Lower lobe of right lung (tissue), 2 donors: ENCODE data around the gene SZT2. TPM values are rescaled to one million over a fixed set of nuclear protein-coding genes. Genes with fewer than 3 reads are reported as not detected.

Source experiments
- ATAC-seq, 2 donors: fragments of 200-7000 bp; cut with Tn5 transposase; one replicate each; pipeline ENCODE4 v1.9.1; 2020 to 2022; ENCODE audit warnings: mild to moderate bottlenecking in 2 of 2, moderate library complexity in 2 of 2
- DNase-seq: peaks from one replicate; pipeline ENCODE4 v3.0.0-alpha.2; 2020
- H3K27ac ChIP-seq: fragments of 200-600 bp; one replicate; pipeline ENCODE4 v1.8.0; 2022
- H3K27me3 ChIP-seq: fragments of 200-600 bp; one replicate; pipeline ENCODE4 v1.8.0; 2022; ENCODE audit warnings: low read depth
- H3K36me3 ChIP-seq: fragments of 200-600 bp; one replicate; pipeline ENCODE4 v1.8.0; 2022; ENCODE audit warnings: mild to moderate bottlenecking
- H3K4me1 ChIP-seq: fragments of 200-600 bp; one replicate; pipeline ENCODE4 v1.8.0; 2022
- H3K4me3 ChIP-seq: fragments of 200-600 bp; one replicate; pipeline ENCODE4 v1.8.0; 2022; ENCODE audit warnings: mild to moderate bottlenecking
- H3K9me3 ChIP-seq: fragments of 200-600 bp; one replicate; pipeline ENCODE4 v1.8.0; 2022
- intact Hi-C: fragments of 100-400 bp; cut with DNase I; formaldehyde crosslinking; loops from one replicate; pipeline ENCODE4 v1.11.0; 2022
- total RNA-seq: library from RNA; stranded (reverse); fragmentation: NEBNext Ultra II Directional; extraction: Animal tissue kit (Norgen Biotek cat#: 25700); gene quantifications from one replicate; pipeline ENCODE4 v1.2.1, GENCODE V29; 2021
- TF ChIP-seq, protein P1 (sequence below): fragments of 200-600 bp; IDR thresholded peaks from one replicate; pipeline ENCODE4 v1.8.0; 2022; ENCODE audit warnings: antibody characterized with exemption, mild to moderate bottlenecking
- donor health status: DM: no; HTN: yes; CAD: no; lungs with severe emphysema.

The SZT2 gene
- total RNA-seq, 1 donor from 2014 or later = 71.5 TPM

DNA sequence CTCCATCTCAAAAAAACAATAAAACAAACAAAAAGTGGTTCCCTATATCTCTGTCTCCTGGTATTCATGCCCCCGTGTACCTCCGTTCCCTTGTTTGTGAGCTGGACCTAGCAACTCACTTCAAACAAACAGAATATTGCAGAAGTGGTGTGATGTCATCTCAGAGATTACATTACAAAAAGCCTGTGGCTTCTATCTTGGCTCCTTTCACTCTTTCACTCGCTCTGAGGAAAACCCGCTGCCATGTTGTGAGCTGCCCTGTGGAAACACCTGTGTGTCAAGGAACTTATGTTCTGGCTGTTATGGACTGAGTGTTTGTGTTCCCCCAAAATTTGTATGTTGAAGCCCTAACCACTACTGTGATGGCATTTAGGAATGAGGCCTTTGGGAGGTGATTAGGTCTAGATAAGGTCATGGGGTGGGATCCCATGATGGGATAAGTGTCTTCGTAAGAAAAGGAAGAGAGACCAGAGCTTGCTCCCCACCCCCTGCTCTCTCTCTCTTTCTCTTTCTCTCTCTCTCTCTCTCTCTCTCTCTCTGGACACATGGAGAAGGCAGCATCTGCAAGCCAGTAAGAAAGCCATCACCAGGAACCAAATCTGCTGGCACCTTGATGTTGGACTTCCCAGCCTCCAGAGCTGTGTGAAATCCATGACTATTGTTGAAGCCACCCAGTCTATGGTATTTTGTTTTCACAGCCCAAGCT is 71.4 kb downstream of the SZT2 start:
- intact Hi-C loops = no loop called here
- no peaks in the 10 kb centered on the region for H3K36me3 ChIP-seq
- ATAC-seq (peak; percentile 75 to 82), DNase-seq (no peak)
- TF ChIP-seq, protein P1, sequence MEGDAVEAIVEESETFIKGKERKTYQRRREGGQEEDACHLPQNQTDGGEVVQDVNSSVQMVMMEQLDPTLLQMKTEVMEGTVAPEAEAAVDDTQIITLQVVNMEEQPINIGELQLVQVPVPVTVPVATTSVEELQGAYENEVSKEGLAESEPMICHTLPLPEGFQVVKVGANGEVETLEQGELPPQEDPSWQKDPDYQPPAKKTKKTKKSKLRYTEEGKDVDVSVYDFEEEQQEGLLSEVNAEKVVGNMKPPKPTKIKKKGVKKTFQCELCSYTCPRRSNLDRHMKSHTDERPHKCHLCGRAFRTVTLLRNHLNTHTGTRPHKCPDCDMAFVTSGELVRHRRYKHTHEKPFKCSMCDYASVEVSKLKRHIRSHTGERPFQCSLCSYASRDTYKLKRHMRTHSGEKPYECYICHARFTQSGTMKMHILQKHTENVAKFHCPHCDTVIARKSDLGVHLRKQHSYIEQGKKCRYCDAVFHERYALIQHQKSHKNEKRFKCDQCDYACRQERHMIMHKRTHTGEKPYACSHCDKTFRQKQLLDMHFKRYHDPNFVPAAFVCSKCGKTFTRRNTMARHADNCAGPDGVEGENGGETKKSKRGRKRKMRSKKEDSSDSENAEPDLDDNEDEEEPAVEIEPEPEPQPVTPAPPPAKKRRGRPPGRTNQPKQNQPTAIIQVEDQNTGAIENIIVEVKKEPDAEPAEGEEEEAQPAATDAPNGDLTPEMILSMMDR = no peak
- H3K4me1 ChIP-seq = no peaks in the 10 kb centered on the region
- no peaks in the 10 kb centered on the region for H3K27me3 ChIP-seq
- H3K4me3 ChIP-seq = no peak overlapping the region
- no peaks in the 10 kb centered on the region for H3K9me3 ChIP-seq
- no peak overlapping the region for H3K27ac ChIP-seq

- intact Hi-C loops = no loop called here
- Histone ChIP-seq H3K9me3 (no peaks in the 10 kb centered on the region), H3K4me3 (no peak overlapping the region), H3K4me1 (no peaks in the 10 kb centered on the region), H3K36me3 (no peaks in the 10 kb centered on the region), H3K27me3 (no peaks in the 10 kb centered on the region), H3K27ac (no peak overlapping the region)
- no peak for DNase-seq
- ATAC-seq = no peak
- TF ChIP-seq, protein P1 = no peak
Observed at GRCh38 chr1:43463479-43463878, 73.8 kb downstream of the SZT2 start.

- H3K9me3 ChIP-seq = no peaks in the 10 kb centered on the region
- no peak overlapping the region for H3K4me3 ChIP-seq
- no peaks in the 10 kb centered on the region for H3K27me3 ChIP-seq
- no peak overlapping the region for H3K27ac ChIP-seq
- ATAC-seq = no peak
- TF ChIP-seq, protein P1 = no peak
- no peak for DNase-seq
- intact Hi-C loops = no loop called here
- no peaks in the 10 kb centered on the region for H3K4me1 ChIP-seq
- H3K36me3 ChIP-seq = no peaks in the 10 kb centered on the region
Observed at GRCh38 chr1:43464681-43465504, 75.2 kb downstream of the SZT2 start.

GRCh38 chr1:43465505-43466067 is 75.9 kb downstream of the SZT2 start:
- DNase-seq = no peak
- intact Hi-C loops = no loop called here
- no peaks in the 10 kb centered on the region for H3K36me3 ChIP-seq
- no peaks in the 10 kb centered on the region for H3K4me1 ChIP-seq
- H3K27ac ChIP-seq = no peak overlapping the region
- no peak overlapping the region for H3K4me3 ChIP-seq
- ATAC-seq = no peak
- TF ChIP-seq, protein P1 = no peak
- no peaks in the 10 kb centered on the region for H3K27me3 ChIP-seq
- no peaks in the 10 kb centered on the region for H3K9me3 ChIP-seq

- Histone ChIP-seq H3K9me3 (no peaks in the 10 kb centered on the region), H3K36me3 (no peaks in the 10 kb centered on the region), H3K27ac (no peak overlapping the region), H3K4me3 (no peak overlapping the region), H3K4me1 (no peaks in the 10 kb centered on the region), H3K27me3 (no peaks in the 10 kb centered on the region)
- DNase-seq = no peak
- intact Hi-C loops = no loop called here
- no peak for ATAC-seq
- TF ChIP-seq, protein P1 = no peak
Observed at GRCh38 chr1:43466403-43466802, 76.7 kb downstream of the SZT2 start.
